CD14-positive monocyte (primary cell): ENCODE results near the gene CIBAR2. TPM values are rescaled to one million over a fixed set of nuclear protein-coding genes. Genes with fewer than 3 reads are reported as not detected.
"Not testable (repeated sequence)": the region's sequence is repeated elsewhere in the genome, so short reads cannot be mapped to it uniquely, and the experiment has no call there.

ENCODE experiments used
- DNase-seq, 3 donors: peaks; one replicate each; pipeline ENCODE4 v3.0.0-alpha.2; 2011 to 2022
- H2AFZ ChIP-seq: 2 replicates; pipeline ENCODE4 v1.6.0; 2012; ENCODE audit warnings: mild to moderate bottlenecking, low read depth, low read length, inconsistent platforms; ENCODE audit not compliant: insufficient read depth, poor library complexity, severe bottlenecking
- H3K27ac ChIP-seq, 2 donors: 1 replicate in 1 of 2; 2 replicates in 1 of 2; pipeline ENCODE4 v1.5.1; 2012 to 2013; ENCODE audit warnings: low read length in 2 of 2, control low read depth in 1 of 2, inconsistent platforms in 1 of 2, low read depth in 1 of 2, mild to moderate bottlenecking in 1 of 2
- H3K27me3 ChIP-seq, 2 donors: one replicate each; pipeline versions ENCODE4 v1.6.0 to v1.6.1; 2011 to 2013; ENCODE audit warnings: low read length in 2 of 2; ENCODE audit not compliant: control insufficient read depth in 2 of 2, insufficient read depth in 2 of 2
- H3K36me3 ChIP-seq, 2 donors: replicated peaks in 1 of 2; 1 replicate in 1 of 2; 2 replicates in 1 of 2; pipeline versions ENCODE4 v1.5.1 to v1.6.1; 2012 to 2013; ENCODE audit warnings: low read length in 2 of 2, control low read depth in 1 of 2, inconsistent platforms in 1 of 2, mild to moderate bottlenecking in 1 of 2; ENCODE audit not compliant: insufficient read depth in 2 of 2, control insufficient read depth in 1 of 2
- H3K4me1 ChIP-seq, 2 donors: 1 replicate in 1 of 2; 2 replicates in 1 of 2; pipeline versions ENCODE4 v1.5.1 to v1.6.1; 2012 to 2013; ENCODE audit warnings: low read length in 2 of 2, control low read depth in 1 of 2, inconsistent platforms in 1 of 2, mild to moderate bottlenecking in 1 of 2, moderate library complexity in 1 of 2; ENCODE audit not compliant: insufficient read depth in 2 of 2, control insufficient read depth in 1 of 2
- H3K4me2 ChIP-seq: replicated peaks from 2 replicates; pipeline ENCODE3; 2012; ENCODE audit warnings: low read length, moderate library complexity, mild to moderate bottlenecking; ENCODE audit not compliant: poor library complexity, severe bottlenecking; ENCODE audit errors: extremely low read depth
- H3K4me3 ChIP-seq, 3 experiments: fragments of 200-600 bp in 1 of 3; sonication (generic) in 1 of 3; replicated peaks in 1 of 3; 1 replicate in 2 of 3; 2 replicates in 1 of 3; pipeline ENCODE4 v1.5.1; 2011 to 2013; ENCODE audit warnings: low read length in 3 of 3, mild to moderate bottlenecking in 3 of 3, control low read depth in 2 of 3, low read depth in 2 of 3, inconsistent platforms in 1 of 3, moderate library complexity in 1 of 3
- H3K79me2 ChIP-seq: 2 replicates; pipeline ENCODE4 v1.6.0; 2012; ENCODE audit warnings: mild to moderate bottlenecking, control low read depth, inconsistent platforms, low read length, moderate library complexity; ENCODE audit not compliant: insufficient read depth
- H3K9ac ChIP-seq: 2 replicates; pipeline ENCODE4 v1.6.0; 2017; ENCODE audit warnings: low read length, mild to moderate bottlenecking; ENCODE audit not compliant: insufficient read depth, poor library complexity, severe bottlenecking
- H3K9me3 ChIP-seq, 2 donors: replicated peaks in 1 of 2; 1 replicate in 1 of 2; 2 replicates in 1 of 2; pipeline versions ENCODE4 v1.5.1 to v1.6.1; 2012 to 2013; ENCODE audit warnings: low read length in 2 of 2, control low read depth in 1 of 2; ENCODE audit not compliant: control insufficient read depth in 1 of 2, insufficient read depth in 1 of 2
- H4K20me1 ChIP-seq: 2 replicates; pipeline ENCODE4 v1.6.0; 2012; ENCODE audit warnings: mild to moderate bottlenecking, low read length, control low read depth, moderate library complexity; ENCODE audit not compliant: insufficient read depth
- H3K27ac Mint-ChIP-seq, 7 donors: one replicate each; pipeline ENCODE4 v1.8.0; 2020; ENCODE audit warnings: mild to moderate bottlenecking in 7 of 7, mixed read lengths in 7 of 7, moderate library complexity in 6 of 7, inconsistent platforms in 2 of 7
- H3K27me3 Mint-ChIP-seq, 3 donors: one replicate each; pipeline ENCODE4 v1.8.0; 2021 to 2022; ENCODE audit warnings: low read depth in 3 of 3, mild to moderate bottlenecking in 3 of 3, mixed read lengths in 3 of 3, moderate library complexity in 3 of 3, inconsistent platforms in 1 of 3
- H3K36me3 Mint-ChIP-seq, 2 donors: one replicate each; pipeline ENCODE4 v1.8.0; 2020; ENCODE audit warnings: mixed read lengths in 2 of 2, inconsistent platforms in 1 of 2, mild to moderate bottlenecking in 1 of 2
- H3K4me1 Mint-ChIP-seq: one replicate; pipeline ENCODE4 v1.8.0; 2020; ENCODE audit warnings: mild to moderate bottlenecking, mixed read lengths
- H3K4me3 Mint-ChIP-seq, 2 donors: one replicate each; pipeline ENCODE4 v1.8.0; 2020; ENCODE audit warnings: mild to moderate bottlenecking in 2 of 2, mixed read lengths in 2 of 2, moderate library complexity in 1 of 2
- H3K9me3 Mint-ChIP-seq, 7 donors: one replicate each; pipeline ENCODE4 v1.8.0; 2020 to 2022; ENCODE audit warnings: mixed read lengths in 7 of 7, mild to moderate bottlenecking in 6 of 7, moderate library complexity in 6 of 7, inconsistent platforms in 2 of 7
- CTCF ChIP-seq: fragments of 200-600 bp; IDR thresholded peaks from one replicate; pipeline ENCODE4 v1.8.0; 2022; ENCODE audit warnings: antibody characterized with exemption, mild to moderate bottlenecking
- WGBS: methylation state at CpG from one replicate; pipeline ENCODE4 v1.1.5; 2013; ENCODE audit warnings: missing lambda C conversion rate; ENCODE audit not compliant: insufficient coverage; 5-methylcytosine and 5-hydroxymethylcytosine counted together
- intact Hi-C, 2 donors: fragments of 100-400 bp; cut with micrococcal nuclease; formaldehyde crosslinking; loops; one replicate each; pipeline versions ENCODE4 v1.15.0 to v1.15.1; 2023
- polyA plus RNA-seq, 3 donors: library from polyadenylated mRNA; depleted of rRNA in 1 of 3; unstranded in 2 of 3; stranded (reverse) in 1 of 3; fragments of 300-500 nt in 2 of 3; fragments of >200 nt in 1 of 3; fragmentation: Illumina TruSeq in 2 of 3; gene quantifications; 1 replicate in 2 of 3; 2 replicates in 1 of 3; pipeline ENCODE4 v1.2.3, GENCODE V29; 2012 to 2021

CIBAR2 gene
- polyA plus RNA-seq, 3 donors: not detected

- H2AFZ ChIP-seq: peak overlapping the region; percentile 29
- H3K9me3 Mint-ChIP-seq: no peaks in the 10 kb centered on the region
- H4K20me1 ChIP-seq: peaks cover 54% of the 10 kb centered on the region
- DNase-seq: peak; percentile 94 to 96 (median 96)
- intact Hi-C loops: loop anchor here in 1 of 2 donors (2.0 kb wide), 1 partner anchor 27 kb away; no protein-coding TSS in a partner anchor
- H3K4me1 ChIP-seq: peaks cover 62 to 83% of the 10 kb centered on the region in 2 donors
- peaks cover 52 to 71% of the 10 kb centered on the region in 2 donors for H3K36me3 Mint-ChIP-seq
- H3K4me3 Mint-ChIP-seq: peak overlapping the region; percentile 75 to 85
- H3K9me3 ChIP-seq: no peaks in the 10 kb centered on the region
- H3K9ac ChIP-seq: peak overlapping the region; percentile 62
- H3K36me3 ChIP-seq: peaks cover 35 to 47% of the 10 kb centered on the region in 2 donors
- peak overlapping the region; percentile 72 for H3K4me2 ChIP-seq
- H3K27ac ChIP-seq: peak overlapping the region; percentile 88 to 91
- peak overlapping the region; percentile 97 to 100 (median 98) for H3K27ac Mint-ChIP-seq
- TF ChIP-seq CTCF: no peak
- H3K27me3 ChIP-seq: no peaks in the 10 kb centered on the region
- peak overlapping the region in 2 of 3 experiments; percentile 15 to 61 for H3K4me3 ChIP-seq
- peaks cover 90% of the 10 kb centered on the region for H3K79me2 ChIP-seq
- peaks cover 0 to 5% (median 2%) of the 10 kb centered on the region in 3 donors for H3K27me3 Mint-ChIP-seq
- peaks cover 75% of the 10 kb centered on the region for H3K4me1 Mint-ChIP-seq
- WGBS: 2% methylated on average over 11 of the region's 14 CpGs
These were observed 56.6 kb downstream of the CIBAR2 start for GRCh38 chr16:85055493-85056210.

- no peak for TF ChIP-seq CTCF
- H3K9ac ChIP-seq: peak overlapping the region; percentile 4
- H3K36me3 ChIP-seq: peaks cover 35 to 47% of the 10 kb centered on the region in 2 donors
- Mint-ChIP-seq H3K9me3 (no peaks in the 10 kb centered on the region), H3K36me3 (peaks cover 53 to 67% of the 10 kb centered on the region in 2 donors), H3K27ac (peak overlapping the region; percentile 97 to 100 (median 98)), H3K4me3 (peak overlapping the region; percentile 75 to 85), H3K4me1 (peaks cover 73% of the 10 kb centered on the region), H3K27me3 (peaks cover 0 to 5% (median 2%) of the 10 kb centered on the region in 3 donors)
- WGBS: 50% methylated on average over 2 of the region's 6 CpGs
- H3K4me3 ChIP-seq: peak overlapping the region; percentile 2 to 61 (median 6)
- no peaks in the 10 kb centered on the region for H3K9me3 ChIP-seq
- H3K27ac ChIP-seq: peak overlapping the region; percentile 88 to 91
- H3K4me2 ChIP-seq: peak overlapping the region; percentile 72
- H3K27me3 ChIP-seq: no peaks in the 10 kb centered on the region
- peaks cover 60% of the 10 kb centered on the region for H4K20me1 ChIP-seq
- DNase-seq: no peak
- intact Hi-C loops: loop anchor here in 1 of 2 donors (2.0 kb wide), 1 partner anchor 26 kb away; no protein-coding TSS in a partner anchor
- peaks cover 62 to 83% of the 10 kb centered on the region in 2 donors for H3K4me1 ChIP-seq
- peaks cover 90% of the 10 kb centered on the region for H3K79me2 ChIP-seq
- no peak overlapping the region for H2AFZ ChIP-seq
These were observed 57.3 kb downstream of the CIBAR2 start for GRCh38 chr16:85054948-85055492.

- Mint-ChIP-seq H3K36me3 (peaks cover 54 to 67% of the 10 kb centered on the region in 2 donors), H3K4me3 (peak overlapping the region in 1 of 2 donors; percentile 26), H3K4me1 (peaks cover 74% of the 10 kb centered on the region), H3K27ac (peak overlapping the region; percentile 97 to 100 (median 98))
- not testable (repeated sequence) for H3K9me3 Mint-ChIP-seq, H3K9me3 ChIP-seq, H3K27me3 ChIP-seq, H3K27me3 Mint-ChIP-seq, DNase-seq, H2AFZ ChIP-seq
- WGBS: 100% methylated on average over 1 of the region's 3 CpGs
- Histone ChIP-seq H3K36me3 (peaks cover 37 to 49% of the 10 kb centered on the region in 2 donors), H4K20me1 (peaks cover 67% of the 10 kb centered on the region), H3K27ac (peak overlapping the region; percentile 88 to 91), H3K4me2 (peak overlapping the region; percentile 72), H3K79me2 (peaks cover 90% of the 10 kb centered on the region), H3K4me1 (peaks cover 61 to 81% of the 10 kb centered on the region in 2 donors), H3K4me3 (peak overlapping the region in 1 of 3 experiments; percentile 61), H3K9ac (peak overlapping the region; percentile 4)
- intact Hi-C loops: loop anchor here in 1 of 2 donors (2.0 kb wide), 1 partner anchor 26 kb away; no protein-coding TSS in a partner anchor
These were observed 58.0 kb downstream of the CIBAR2 start for GRCh38 chr16:85054321-85054720.
